Vagina (tissue), 2 donors: Measurements from ENCODE around the gene POLR3E. TPM values are rescaled to one million over a fixed set of nuclear protein-coding genes. Genes with fewer than 3 reads are reported as not detected.

ENCODE experiments used
- DNase-seq, 2 donors: peaks; one replicate each; pipeline ENCODE4 v3.0.0-alpha.2; 2017; ENCODE audit errors: extremely low spot score in 2 of 2
- H3K27ac ChIP-seq: fragments of 200-600 bp; sonication (generic); one replicate; pipeline ENCODE4 v1.5.1; 2019
- H3K27me3 ChIP-seq: fragments of 200-600 bp; sonication (generic); one replicate; pipeline ENCODE4 v1.5.1; 2019
- H3K36me3 ChIP-seq, 2 donors: fragments of 200-600 bp; sonication (generic); one replicate each; pipeline ENCODE4 v1.5.1; 2017 to 2019
- H3K4me1 ChIP-seq: fragments of 200-600 bp; sonication (generic); one replicate; pipeline ENCODE4 v1.5.1; 2019
- H3K4me3 ChIP-seq, 2 donors: fragments of 200-600 bp; sonication (generic); 1 replicate in 1 of 2; 2 replicates in 1 of 2; pipeline ENCODE4 v1.5.1; 2016 to 2019
- H3K9me3 ChIP-seq: fragments of 200-600 bp; sonication (generic); one replicate; pipeline ENCODE4 v1.5.1; 2019
- POLR2A ChIP-seq, 2 donors: fragments of 450-650 bp; IDR thresholded peaks; one replicate each; pipeline ENCODE4 v1.6.1; 2017; ENCODE audit warnings: antibody characterized with exemption in 2 of 2, mild to moderate bottlenecking in 2 of 2, moderate library complexity in 2 of 2
- POLR2AphosphoS5 ChIP-seq, 2 donors: sonication (generic); formaldehyde crosslinking; IDR thresholded peaks; one replicate each; pipeline ENCODE4 v1.9.0; 2017; ENCODE audit warnings: antibody characterized with exemption in 2 of 2, mild to moderate bottlenecking in 2 of 2, low read depth in 1 of 2; ENCODE audit not compliant: insufficient read depth in 1 of 2
- intact Hi-C: fragments of 100-400 bp; cut with DNase I; formaldehyde crosslinking; loops from one replicate; pipeline ENCODE4 v1.15.1; 2023
- total RNA-seq: library from RNA; depleted of rRNA; stranded (reverse); fragments of >200 nt; gene quantifications from one replicate; pipeline ENCODE4 v1.2.3, GENCODE V29; 2016
- TF ChIP-seq, protein P1 (sequence below), 3 experiments: fragments of 450-650 bp in 2 of 3; fragments of 200-600 bp in 1 of 3; sonication (generic) in 1 of 3; IDR thresholded peaks; one replicate each; pipeline ENCODE4 v1.5.1; 2017 to 2019; ENCODE audit warnings: antibody characterized with exemption in 3 of 3, mild to moderate bottlenecking in 2 of 3, moderate library complexity in 2 of 3

POLR3E gene
- total RNA-seq, 1 donor from 2014 or later, result 38.5 TPM

DNA sequence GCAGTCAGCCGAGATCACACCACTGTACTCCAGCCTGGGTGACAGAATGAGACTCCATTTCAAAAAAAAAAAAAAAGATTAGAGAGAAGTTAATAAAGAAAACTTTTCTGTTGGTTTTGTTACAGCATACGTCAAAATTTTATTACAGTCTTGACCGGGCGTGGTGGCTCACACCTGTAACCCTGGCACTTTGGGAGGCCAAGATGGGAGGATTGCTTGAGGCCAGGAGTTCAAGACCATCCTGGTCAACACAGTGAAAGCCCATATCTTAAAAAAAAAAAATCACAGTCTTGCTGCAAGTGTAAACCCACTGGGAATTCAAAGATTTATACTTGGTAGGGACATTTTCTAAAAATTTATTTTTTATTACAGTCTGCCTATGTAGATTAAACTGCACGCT lies 6.2 kb upstream of the POLR3E start:
- H3K4me1 ChIP-seq, result no peaks in the 10 kb centered on the region
- TF ChIP-seq POLR2A (IDR thresholded peaks at IDR 0.05), result no peak
- TF ChIP-seq, protein P1, sequence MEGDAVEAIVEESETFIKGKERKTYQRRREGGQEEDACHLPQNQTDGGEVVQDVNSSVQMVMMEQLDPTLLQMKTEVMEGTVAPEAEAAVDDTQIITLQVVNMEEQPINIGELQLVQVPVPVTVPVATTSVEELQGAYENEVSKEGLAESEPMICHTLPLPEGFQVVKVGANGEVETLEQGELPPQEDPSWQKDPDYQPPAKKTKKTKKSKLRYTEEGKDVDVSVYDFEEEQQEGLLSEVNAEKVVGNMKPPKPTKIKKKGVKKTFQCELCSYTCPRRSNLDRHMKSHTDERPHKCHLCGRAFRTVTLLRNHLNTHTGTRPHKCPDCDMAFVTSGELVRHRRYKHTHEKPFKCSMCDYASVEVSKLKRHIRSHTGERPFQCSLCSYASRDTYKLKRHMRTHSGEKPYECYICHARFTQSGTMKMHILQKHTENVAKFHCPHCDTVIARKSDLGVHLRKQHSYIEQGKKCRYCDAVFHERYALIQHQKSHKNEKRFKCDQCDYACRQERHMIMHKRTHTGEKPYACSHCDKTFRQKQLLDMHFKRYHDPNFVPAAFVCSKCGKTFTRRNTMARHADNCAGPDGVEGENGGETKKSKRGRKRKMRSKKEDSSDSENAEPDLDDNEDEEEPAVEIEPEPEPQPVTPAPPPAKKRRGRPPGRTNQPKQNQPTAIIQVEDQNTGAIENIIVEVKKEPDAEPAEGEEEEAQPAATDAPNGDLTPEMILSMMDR (IDR thresholded peaks at IDR 0.05), result no peak
- intact Hi-C loops, result no loop called here
- H3K27me3 ChIP-seq, result no peaks in the 10 kb centered on the region
- DNase-seq, result no peak
- no peaks in the 10 kb centered on the region for H3K9me3 ChIP-seq
- H3K4me3 ChIP-seq, result no peak overlapping the region
- H3K27ac ChIP-seq, result no peak overlapping the region
- H3K36me3 ChIP-seq, result no peaks in the 10 kb centered on the region

DNA sequence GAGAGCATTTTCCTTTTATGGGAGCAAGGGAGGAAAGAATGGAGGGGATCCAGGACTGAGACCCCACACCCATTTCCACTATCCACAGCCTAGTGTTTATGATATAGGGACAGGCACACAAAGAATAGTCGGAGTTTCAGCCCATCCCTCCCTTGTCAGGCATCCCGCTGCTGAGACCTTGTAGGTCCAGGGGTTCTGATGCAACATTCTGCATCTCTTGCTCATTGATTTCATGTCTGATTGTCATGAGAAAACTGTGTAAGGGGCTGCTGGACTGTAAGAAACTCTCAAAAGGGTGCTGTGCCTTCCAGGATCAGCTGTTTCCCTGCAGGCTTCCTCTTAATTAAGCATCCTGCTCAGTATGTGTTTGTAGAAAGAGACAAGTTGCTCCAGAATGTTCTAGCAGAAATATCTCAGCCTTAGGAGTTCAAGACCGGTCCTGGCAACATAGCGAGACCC lies 5.3 kb upstream of the POLR3E start:
- no peak for DNase-seq
- H3K4me1 ChIP-seq, result peaks cover 6% of the 10 kb centered on the region
- H3K4me3 ChIP-seq, result no peak overlapping the region
- no peaks in the 10 kb centered on the region for H3K36me3 ChIP-seq
- TF ChIP-seq POLR2AphosphoS5 (IDR thresholded peaks at IDR 0.05; ENCODE audit: insufficient read depth in 1 of 2, low read depth in 1 of 2) (no peak), POLR2A (IDR thresholded peaks at IDR 0.05) (no peak)
- TF ChIP-seq, protein P1 (IDR thresholded peaks at IDR 0.05), result no peak
- no peaks in the 10 kb centered on the region for H3K27me3 ChIP-seq
- H3K27ac ChIP-seq, result no peak overlapping the region
- intact Hi-C loops, result no loop called here
- no peaks in the 10 kb centered on the region for H3K9me3 ChIP-seq

DNA sequence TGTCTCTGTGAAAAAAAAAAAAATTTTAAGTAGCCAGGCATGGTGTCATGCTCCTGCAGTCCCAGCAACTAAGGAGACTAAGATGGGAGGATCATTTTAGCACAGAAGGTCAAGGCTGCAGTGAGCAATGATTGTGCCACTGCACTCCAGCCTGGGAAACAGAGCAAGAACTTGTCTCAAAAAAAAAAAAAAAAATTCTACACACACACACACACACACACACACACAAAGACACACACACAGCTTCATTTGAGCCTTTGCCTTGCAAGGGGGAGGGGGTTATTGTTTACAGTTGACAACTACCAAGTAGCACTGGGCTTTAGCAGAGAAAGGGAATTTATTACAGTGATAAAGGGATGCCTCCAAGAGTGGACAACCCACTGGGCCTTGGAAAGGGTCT lies 4.9 kb upstream of the POLR3E start:
- Histone ChIP-seq H3K36me3 (no peaks in the 10 kb centered on the region), H3K27me3 (no peaks in the 10 kb centered on the region), H3K9me3 (no peaks in the 10 kb centered on the region), H3K27ac (no peak overlapping the region), H3K4me1 (peaks cover 6% of the 10 kb centered on the region), H3K4me3 (no peak overlapping the region)
- intact Hi-C loops, result no loop called here
- TF ChIP-seq POLR2AphosphoS5 (IDR thresholded peaks at IDR 0.05; ENCODE audit: insufficient read depth in 1 of 2, low read depth in 1 of 2) (no peak), POLR2A (IDR thresholded peaks at IDR 0.05) (no peak)
- TF ChIP-seq, protein P1 (IDR thresholded peaks at IDR 0.05), result no peak
- DNase-seq, result no peak

DNA sequence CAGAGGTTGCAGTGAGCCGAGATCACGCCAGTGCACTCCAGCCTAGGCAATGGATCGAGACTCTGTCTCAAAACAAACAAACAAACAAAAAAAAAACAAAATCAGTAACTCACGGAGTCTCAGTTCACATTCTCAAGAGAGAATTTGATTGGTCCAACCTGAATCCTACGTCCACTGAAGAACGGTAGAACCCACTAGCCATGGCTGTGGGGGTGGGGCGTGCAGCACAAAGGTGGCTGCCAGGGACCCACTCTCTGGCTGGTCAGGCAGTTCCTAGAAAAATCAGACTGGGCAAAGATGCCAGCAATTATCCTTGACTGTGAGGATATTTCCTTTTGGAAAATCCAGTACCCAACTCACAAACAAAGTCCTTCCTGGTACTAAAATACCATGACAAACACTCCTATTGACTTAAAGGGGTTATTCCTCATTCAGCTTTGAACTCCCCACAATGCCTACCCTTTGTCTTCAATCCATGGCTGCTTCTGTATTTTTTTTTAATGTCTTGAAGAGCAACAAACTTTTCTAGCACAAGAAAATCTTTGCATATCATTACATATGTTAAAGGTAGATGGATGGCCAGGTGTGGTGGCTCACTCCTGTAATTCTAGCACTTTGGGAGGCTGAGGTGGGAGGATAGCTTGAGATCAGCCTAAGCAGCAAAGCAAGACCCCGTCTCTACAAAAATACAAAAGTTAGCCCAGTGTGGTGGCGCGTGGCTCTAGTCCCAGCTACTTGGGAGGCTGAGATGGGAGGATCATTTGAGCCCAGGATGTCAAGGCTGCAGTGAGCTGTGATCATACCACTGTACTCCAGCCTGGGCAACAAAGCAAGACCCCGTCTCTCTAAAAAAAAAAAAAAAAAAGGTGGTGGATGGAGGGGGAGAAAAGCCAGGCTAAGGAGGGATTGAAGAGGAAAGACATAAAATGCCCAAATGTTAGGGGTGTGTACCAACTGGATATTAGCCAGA lies 3.8 kb upstream of the POLR3E start:
- intact Hi-C loops, result no loop called here
- no peaks in the 10 kb centered on the region for H3K9me3 ChIP-seq
- no peaks in the 10 kb centered on the region for H3K36me3 ChIP-seq
- TF ChIP-seq POLR2A (IDR thresholded peaks at IDR 0.05) (no peak), POLR2AphosphoS5 (IDR thresholded peaks at IDR 0.05; ENCODE audit: insufficient read depth in 1 of 2, low read depth in 1 of 2) (no peak)
- TF ChIP-seq, protein P1 (IDR thresholded peaks at IDR 0.05), result no peak
- H3K27ac ChIP-seq, result no peak overlapping the region
- no peak for DNase-seq
- no peaks in the 10 kb centered on the region for H3K27me3 ChIP-seq
- peaks cover 6% of the 10 kb centered on the region for H3K4me1 ChIP-seq
- H3K4me3 ChIP-seq, result no peak overlapping the region
